GM12874 (cell line): Measurements from ENCODE around the gene GAP43.

ENCODE experiments used
- CTCF ChIP-seq: IDR thresholded peaks from 2 replicates; pipeline ENCODE4 v1.5.1; 2011; ENCODE audit warnings: low read depth, mild to moderate bottlenecking, control low read depth, low read length, moderate library complexity; ENCODE audit not compliant: insufficient read depth

GAP43 gene

GRCh38 chr3:115657168-115657567, 33.9 kb downstream of the GAP43 start:
- TF ChIP-seq CTCF, result no peak

GRCh38 chr3:115658032-115658336, 34.7 kb downstream of the GAP43 start:
- TF ChIP-seq CTCF, result no peak

GRCh38 chr3:115658337-115659181, 35.2 kb downstream of the GAP43 start:
- TF ChIP-seq CTCF, result 0 out of 2 replicates have a peak, but pooled peaks have one; percentile 11

- no peak for TF ChIP-seq CTCF
These were observed 36.2 kb downstream of the GAP43 start for GRCh38 chr3:115659253-115660220.

GRCh38 chr3:115660646-115661337, 37.5 kb downstream of the GAP43 start:
- no peak for TF ChIP-seq CTCF

GRCh38 chr3:115662356-115662755, 39.0 kb downstream of the GAP43 start:
- TF ChIP-seq CTCF, result no peak

- no peak for TF ChIP-seq CTCF
These were observed 40.1 kb downstream of the GAP43 start for GRCh38 chr3:115663414-115663813.
